Upper lobe of left lung (tissue), 6 donors: ENCODE results near the gene TGFB2. TPM values are rescaled to one million over a fixed set of nuclear protein-coding genes. Genes with fewer than 3 reads are reported as not detected.
A peak's percentile ranks its signal among the peaks of the same experiment; 100 is the strongest.

Experiments
- ATAC-seq, 2 donors: fragments of 200-7000 bp; cut with Tn5 transposase; one replicate each; pipeline ENCODE4 v1.9.1; 2022; ENCODE audit warnings: mild to moderate bottlenecking in 2 of 2, moderate library complexity in 2 of 2; ENCODE audit not compliant: low FRiP score in 2 of 2
- DNase-seq, 2 donors: peaks; one replicate each; pipeline ENCODE4 v3.0.0-alpha.2; 2019 to 2020
- H3K27ac ChIP-seq, 4 donors: fragments of 200-600 bp; sonication (generic); one replicate each; pipeline ENCODE4 v1.5.1; 2016 to 2019
- H3K27me3 ChIP-seq, 4 donors: fragments of 200-600 bp; sonication (generic); one replicate each; pipeline ENCODE4 v1.5.1; 2017 to 2019
- H3K36me3 ChIP-seq, 4 donors: fragments of 200-600 bp; sonication (generic); one replicate each; pipeline ENCODE4 v1.5.1; 2016 to 2019
- H3K4me1 ChIP-seq, 4 donors: fragments of 200-600 bp; sonication (generic); one replicate each; pipeline ENCODE4 v1.5.1; 2018 to 2019
- H3K4me3 ChIP-seq, 4 donors: fragments of 200-600 bp; sonication (generic); one replicate each; pipeline ENCODE4 v1.5.1; 2017 to 2019; ENCODE audit warnings: mild to moderate bottlenecking in 2 of 4, moderate library complexity in 1 of 4
- H3K9me3 ChIP-seq, 4 donors: fragments of 200-600 bp; sonication (generic); one replicate each; pipeline ENCODE4 v1.5.1; 2018 to 2019
- EP300 ChIP-seq, 4 donors: sonication (generic); formaldehyde crosslinking; IDR thresholded peaks; one replicate each; pipeline ENCODE4 v1.5.1; 2017; ENCODE audit warnings: antibody characterized with exemption in 4 of 4, control low read depth in 2 of 4
- POLR2A ChIP-seq, 4 donors: fragments of 450-650 bp; IDR thresholded peaks; one replicate each; pipeline ENCODE4 v1.5.1; 2016 to 2017; ENCODE audit warnings: antibody characterized with exemption in 4 of 4, mild to moderate bottlenecking in 2 of 4
- POLR2AphosphoS5 ChIP-seq, 2 donors: sonication (generic); formaldehyde crosslinking; IDR thresholded peaks; one replicate each; pipeline ENCODE4 v1.5.1; 2017; ENCODE audit warnings: antibody characterized with exemption in 2 of 2
- WGBS, 2 donors: methylation state at CpG; one replicate each; pipeline ENCODE4 v1.1.5; 2017 to 2018; 5-methylcytosine and 5-hydroxymethylcytosine counted together
- total RNA-seq, 6 donors: library from RNA; depleted of rRNA in 4 of 6; stranded (reverse); fragments of >200 nt in 4 of 6; gene quantifications; one replicate each; pipeline versions ENCODE4 v1.1.0 to v1.2.1, GENCODE V29; 2016 to 2021
- TF ChIP-seq, protein P1 (sequence below), 6 experiments: fragments of 450-650 bp in 4 of 6; fragments of 200-600 bp in 2 of 6; sonication (generic) in 2 of 6; IDR thresholded peaks; one replicate each; pipeline ENCODE4 v1.5.1; 2016 to 2019; ENCODE audit warnings: antibody characterized with exemption in 6 of 6
- donor health status: DM: no; HTN: no; CAD: no; lungs with moderate emphysema.
- donor health status: DM: no; HTN: yes; CAD: no; lungs with severe emphysema.

Gene TGFB2
- total RNA-seq, 6 donors from 2014 or later: 4.2 to 13.7 (median 9.9) TPM

DNA sequence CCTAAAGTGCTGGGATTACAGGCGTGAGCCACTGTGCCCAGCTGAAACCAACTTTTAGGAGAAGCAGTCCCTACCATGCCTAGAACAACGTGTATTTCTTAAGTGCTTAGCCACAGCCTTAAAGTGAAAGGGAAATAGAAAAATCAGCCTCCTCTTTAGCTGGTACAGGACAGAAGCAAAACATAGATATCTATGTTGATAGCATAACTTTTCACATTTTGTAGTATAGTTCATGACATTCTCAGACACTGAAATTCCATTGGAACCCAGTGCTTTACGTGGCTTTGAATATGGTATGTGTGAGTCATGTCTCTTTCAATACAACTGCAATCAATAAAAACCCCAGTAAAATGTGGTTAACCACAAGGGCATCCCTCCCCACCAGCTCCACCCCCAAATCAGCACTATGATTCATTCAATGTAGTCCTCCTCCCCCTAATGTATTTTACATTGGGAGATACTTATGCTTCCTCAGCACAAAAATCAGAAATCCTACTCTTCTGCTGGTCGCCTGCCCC lies 32.1 kb downstream of the TGFB2 start:
- DNase-seq (no peak), ATAC-seq (peak in 1 of 2 donors; percentile 80)
- Histone ChIP-seq H3K4me1 (peaks cover 0 to 35% (median 21%) of the 10 kb centered on the region in 4 donors), H3K9me3 (no peaks in the 10 kb centered on the region), H3K27me3 (no peaks in the 10 kb centered on the region), H3K4me3 (no peak overlapping the region), H3K36me3 (no peaks in the 10 kb centered on the region), H3K27ac (no peak overlapping the region)
- no peak for TF ChIP-seq EP300 (IDR thresholded peaks at IDR 0.05)
- TF ChIP-seq, protein P1, sequence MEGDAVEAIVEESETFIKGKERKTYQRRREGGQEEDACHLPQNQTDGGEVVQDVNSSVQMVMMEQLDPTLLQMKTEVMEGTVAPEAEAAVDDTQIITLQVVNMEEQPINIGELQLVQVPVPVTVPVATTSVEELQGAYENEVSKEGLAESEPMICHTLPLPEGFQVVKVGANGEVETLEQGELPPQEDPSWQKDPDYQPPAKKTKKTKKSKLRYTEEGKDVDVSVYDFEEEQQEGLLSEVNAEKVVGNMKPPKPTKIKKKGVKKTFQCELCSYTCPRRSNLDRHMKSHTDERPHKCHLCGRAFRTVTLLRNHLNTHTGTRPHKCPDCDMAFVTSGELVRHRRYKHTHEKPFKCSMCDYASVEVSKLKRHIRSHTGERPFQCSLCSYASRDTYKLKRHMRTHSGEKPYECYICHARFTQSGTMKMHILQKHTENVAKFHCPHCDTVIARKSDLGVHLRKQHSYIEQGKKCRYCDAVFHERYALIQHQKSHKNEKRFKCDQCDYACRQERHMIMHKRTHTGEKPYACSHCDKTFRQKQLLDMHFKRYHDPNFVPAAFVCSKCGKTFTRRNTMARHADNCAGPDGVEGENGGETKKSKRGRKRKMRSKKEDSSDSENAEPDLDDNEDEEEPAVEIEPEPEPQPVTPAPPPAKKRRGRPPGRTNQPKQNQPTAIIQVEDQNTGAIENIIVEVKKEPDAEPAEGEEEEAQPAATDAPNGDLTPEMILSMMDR (IDR thresholded peaks at IDR 0.05): no peak
- no peak for TF ChIP-seq POLR2A (IDR thresholded peaks at IDR 0.05)
- TF ChIP-seq POLR2AphosphoS5 (IDR thresholded peaks at IDR 0.05): no peak
- 47 to 58% methylated on average over 4 of the region's 4 CpGs for WGBS, 2 donors

DNA sequence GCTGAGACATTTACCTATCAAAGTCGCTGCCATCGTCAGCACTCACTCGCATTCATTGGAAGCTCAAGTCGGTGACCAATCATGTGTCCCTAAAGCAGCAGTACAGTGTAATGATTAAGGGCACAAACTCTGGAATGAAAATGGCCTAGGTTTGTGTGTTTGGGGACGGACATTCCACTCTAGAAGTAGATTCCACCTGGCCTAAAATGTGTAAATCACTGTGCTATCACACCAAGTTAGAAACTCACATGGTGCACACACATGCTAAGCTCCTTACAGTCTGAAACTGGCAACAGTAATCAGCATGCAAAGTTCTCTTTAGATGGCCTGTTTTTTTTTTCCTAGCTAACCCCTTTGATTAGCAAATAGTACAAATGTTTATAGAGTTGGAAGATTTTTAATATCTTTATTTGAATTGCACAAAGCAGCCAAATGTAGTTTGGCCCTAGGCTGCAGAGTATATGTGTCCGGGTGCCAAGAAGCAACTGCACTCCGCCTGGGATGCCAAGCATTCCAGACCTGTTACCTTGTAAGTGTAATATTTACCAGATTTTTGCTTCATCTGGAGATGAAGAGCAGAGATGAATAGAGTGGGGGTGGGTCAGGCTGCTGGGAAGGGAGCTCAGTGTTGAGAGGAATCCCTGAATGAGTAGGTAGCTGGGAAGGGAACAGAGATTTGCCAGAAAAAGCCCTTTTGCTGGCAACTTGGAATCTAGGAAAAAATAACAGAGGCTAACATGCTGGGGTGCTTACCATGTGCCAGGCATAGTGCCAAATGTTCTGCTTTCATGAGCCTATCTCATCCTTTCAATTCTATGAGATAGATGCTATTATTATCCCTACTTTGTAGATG lies 35.2 kb downstream of the TGFB2 start:
- DNase-seq: peak in 1 of 2 donors; percentile 61
- H3K4me3 ChIP-seq: no peak overlapping the region
- peaks cover 0 to 17% (median 9%) of the 10 kb centered on the region in 4 donors for H3K4me1 ChIP-seq
- WGBS, 2 donors: 61 to 69% methylated on average over 7 of the region's 7 CpGs
- TF ChIP-seq POLR2AphosphoS5 (IDR thresholded peaks at IDR 0.05) (peak in 1 of 2 donors; percentile 17), EP300 (IDR thresholded peaks at IDR 0.05) (no peak)
- no peaks in the 10 kb centered on the region for H3K27me3 ChIP-seq
- peak overlapping the region in 3 of 4 donors; percentile 5 to 67 (median 38) for H3K27ac ChIP-seq
- no peaks in the 10 kb centered on the region for H3K36me3 ChIP-seq
- H3K9me3 ChIP-seq: no peaks in the 10 kb centered on the region
- ATAC-seq: peak; percentile 51 to 86

DNA sequence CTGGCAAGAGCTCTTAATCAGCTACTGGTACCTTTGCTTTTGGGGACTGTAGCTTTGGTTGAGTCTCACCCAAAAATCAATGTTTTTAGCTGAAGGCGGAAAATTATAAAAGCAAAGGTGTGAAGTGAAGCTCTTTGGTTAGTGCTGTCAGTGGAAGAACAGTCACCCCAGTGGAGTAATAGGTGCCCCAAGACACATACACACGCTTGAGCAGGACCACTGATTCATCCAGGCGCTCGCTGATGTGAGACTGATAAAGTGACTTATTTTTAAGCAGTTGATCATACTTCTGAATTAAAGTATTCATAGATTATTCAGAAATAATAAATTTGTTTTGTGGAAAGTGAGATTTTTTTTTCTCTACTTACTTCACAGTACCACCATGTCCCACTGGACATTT lies 37.1 kb downstream of the TGFB2 start:
- no peaks in the 10 kb centered on the region for H3K36me3 ChIP-seq
- ATAC-seq (no peak), DNase-seq (no peak)
- H3K27me3 ChIP-seq: no peaks in the 10 kb centered on the region
- no peaks in the 10 kb centered on the region for H3K9me3 ChIP-seq
- H3K27ac ChIP-seq: no peak overlapping the region
- 94 to 98% methylated on average over 4 of the region's 4 CpGs for WGBS, 2 donors
- no peak for TF ChIP-seq EP300 (IDR thresholded peaks at IDR 0.05)
- no peak for TF ChIP-seq POLR2AphosphoS5 (IDR thresholded peaks at IDR 0.05)
- TF ChIP-seq POLR2A (IDR thresholded peaks at IDR 0.05): no peak
- TF ChIP-seq, protein P1 (IDR thresholded peaks at IDR 0.05): no peak
- peaks cover 0 to 12% (median 9%) of the 10 kb centered on the region in 4 donors for H3K4me1 ChIP-seq
- H3K4me3 ChIP-seq: no peak overlapping the region

DNA sequence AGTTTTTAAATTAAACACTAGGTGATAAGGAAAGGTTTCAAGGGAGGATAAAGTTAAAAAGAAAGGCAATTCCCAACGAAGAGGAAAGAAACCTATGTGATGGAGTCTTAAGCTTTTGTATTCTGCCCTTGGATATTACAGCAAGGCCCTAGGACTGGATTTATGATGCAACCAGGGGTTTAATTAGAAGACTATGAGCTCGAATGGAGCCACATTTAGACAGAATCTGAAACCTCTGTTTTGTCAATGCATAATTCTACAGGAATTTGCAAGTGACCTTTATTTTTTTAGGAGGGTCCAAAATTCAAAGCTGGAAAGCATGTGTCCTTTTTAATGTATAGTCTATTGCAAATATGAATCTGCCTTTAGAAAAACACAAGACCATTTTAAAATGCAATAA lies 37.9 kb downstream of the TGFB2 start:
- Histone ChIP-seq H3K27me3 (no peaks in the 10 kb centered on the region), H3K9me3 (no peaks in the 10 kb centered on the region), H3K4me3 (no peak overlapping the region), H3K27ac (no peak overlapping the region), H3K4me1 (peaks cover 0 to 10% (median 9%) of the 10 kb centered on the region in 4 donors), H3K36me3 (no peaks in the 10 kb centered on the region)
- ATAC-seq: no peak
- WGBS, 2 donors: 61 to 68% methylated on average over 2 of the region's 2 CpGs
- TF ChIP-seq, protein P1 (IDR thresholded peaks at IDR 0.05): no peak
- TF ChIP-seq POLR2AphosphoS5 (IDR thresholded peaks at IDR 0.05) (no peak), POLR2A (IDR thresholded peaks at IDR 0.05) (no peak), EP300 (IDR thresholded peaks at IDR 0.05) (no peak)
- no peak for DNase-seq

DNA sequence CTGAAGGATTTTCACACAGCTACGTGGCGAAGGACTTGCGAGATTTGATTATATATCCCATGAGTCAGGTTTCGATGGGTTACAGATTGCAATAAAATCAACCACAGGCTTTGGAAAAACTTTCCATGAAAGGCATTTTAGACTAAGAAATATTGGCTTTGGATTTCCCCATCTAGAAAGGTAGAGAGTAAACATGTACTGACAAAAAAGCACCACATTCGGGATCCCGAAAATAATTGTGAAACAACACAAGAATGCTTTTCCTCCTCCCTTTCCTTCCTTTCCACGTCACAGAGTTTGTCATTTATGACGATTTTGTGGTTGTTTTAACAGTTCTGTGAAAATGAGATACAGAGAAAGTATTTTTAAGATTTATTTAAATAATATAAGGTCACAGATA lies 38.5 kb downstream of the TGFB2 start:
- no peak for TF ChIP-seq EP300 (IDR thresholded peaks at IDR 0.05)
- TF ChIP-seq, protein P1 (IDR thresholded peaks at IDR 0.05): no peak
- no peak for TF ChIP-seq POLR2A (IDR thresholded peaks at IDR 0.05)
- no peak for TF ChIP-seq POLR2AphosphoS5 (IDR thresholded peaks at IDR 0.05)
- Histone ChIP-seq H3K4me1 (peaks cover 0 to 10% (median 9%) of the 10 kb centered on the region in 4 donors), H3K4me3 (no peak overlapping the region), H3K36me3 (no peaks in the 10 kb centered on the region), H3K27ac (no peak overlapping the region), H3K9me3 (no peaks in the 10 kb centered on the region), H3K27me3 (no peaks in the 10 kb centered on the region)
- WGBS, 2 donors: 67% methylated on average over 8 of the region's 8 CpGs
- ATAC-seq: no peak
- DNase-seq: no peak
